Psoas muscle (tissue), 8 donors: Measurements from ENCODE around the gene LAG3. TPM values are rescaled to one million over a fixed set of nuclear protein-coding genes. Genes with fewer than 3 reads are reported as not detected.
A peak's percentile ranks its signal among the peaks of the same experiment; 100 is the strongest.
"Not testable (repeated sequence)": the region's sequence is repeated elsewhere in the genome, so short reads cannot be mapped to it uniquely, and the experiment has no call there.

ENCODE experiments used
- ATAC-seq, 4 donors: fragments of 200-7000 bp; cut with Tn5 transposase; one replicate each; pipeline ENCODE4 v1.9.1; 2020; ENCODE audit warnings: moderate library complexity in 3 of 4, mild to moderate bottlenecking in 2 of 4
- DNase-seq, 2 donors: peaks; one replicate each; pipeline ENCODE4 v3.0.0-alpha.2; 2020
- H3K27ac ChIP-seq: fragments of 200-600 bp; one replicate; pipeline ENCODE4 v1.8.0; 2022
- H3K27me3 ChIP-seq, 3 donors: fragments of 200-600 bp in 1 of 3; one replicate each; pipeline versions ENCODE4 v1.6.1 to v1.8.0; 2013 to 2022; ENCODE audit warnings: low read length in 2 of 3, mild to moderate bottlenecking in 2 of 3, moderate library complexity in 1 of 3; ENCODE audit not compliant: insufficient read depth in 3 of 3
- H3K36me3 ChIP-seq, 2 donors: fragments of 200-600 bp in 1 of 2; one replicate each; pipeline versions ENCODE4 v1.6.1 to v1.8.0; 2013 to 2022; ENCODE audit warnings: low read depth in 1 of 2, mild to moderate bottlenecking in 1 of 2, moderate library complexity in 1 of 2; ENCODE audit not compliant: insufficient read depth in 1 of 2
- H3K4me1 ChIP-seq: fragments of 200-600 bp; one replicate; pipeline ENCODE4 v1.8.0; 2022
- H3K4me3 ChIP-seq: fragments of 200-600 bp; one replicate; pipeline ENCODE4 v1.8.0; 2022; ENCODE audit warnings: mild to moderate bottlenecking
- H3K9me3 ChIP-seq: fragments of 200-600 bp; one replicate; pipeline ENCODE4 v1.8.0; 2022
- CTCF ChIP-seq: fragments of 200-600 bp; IDR thresholded peaks from one replicate; pipeline ENCODE4 v1.8.0; 2022; ENCODE audit warnings: antibody characterized with exemption
- WGBS, 3 donors: extraction: QIAGEN DNeasy Blood & Tissue Kit; methylation state at CpG; one replicate each; pipeline versions ENCODE4 v1.1.6 to v1.1.7; 2013; 5-methylcytosine and 5-hydroxymethylcytosine counted together
- intact Hi-C, 2 donors: fragments of 100-400 bp; cut with DNase I; formaldehyde crosslinking; loops; one replicate each; pipeline versions ENCODE4 v1.11.0 to v1.14.2; 2022
- polyA plus RNA-seq, 3 donors: library from polyadenylated mRNA; stranded (reverse); fragments of 200-250 nt; gene quantifications; one replicate each; pipeline ENCODE4 v1.2.3, GENCODE V29; 2013
- total RNA-seq, 4 donors: library from RNA; stranded (reverse); fragmentation: NEBNext Ultra II Directional in 2 of 4; extraction: Animal tissue kit (Norgen Biotek cat#: 25700) in 2 of 4; gene quantifications; one replicate each; pipeline versions ENCODE4 v1.2.1 to v1.2.4, GENCODE V29; 2021 to 2023
- donor health status: healthy with polysubstance abuse.
- donor health status: DM: no; HTN: no; CAD: no; lungs with moderate emphysema.
- donor health status: Bipolar disorder and iron deficiency.
- donor health status: healthy.
- donor health status: DM: yes; HTN: yes; CAD: no.
- donor health status: DM: no; HTN: no; CAD: no.
- donor health status: DM: no; HTN: no; CAD: no.
- donor health status: DM: yes; HTN: yes; CAD: no.

Gene LAG3
- total and polyA plus RNA-seq, 7 donors, result 0.05 to 0.24 (median 0.08) TPM; not detected in 3

DNA sequence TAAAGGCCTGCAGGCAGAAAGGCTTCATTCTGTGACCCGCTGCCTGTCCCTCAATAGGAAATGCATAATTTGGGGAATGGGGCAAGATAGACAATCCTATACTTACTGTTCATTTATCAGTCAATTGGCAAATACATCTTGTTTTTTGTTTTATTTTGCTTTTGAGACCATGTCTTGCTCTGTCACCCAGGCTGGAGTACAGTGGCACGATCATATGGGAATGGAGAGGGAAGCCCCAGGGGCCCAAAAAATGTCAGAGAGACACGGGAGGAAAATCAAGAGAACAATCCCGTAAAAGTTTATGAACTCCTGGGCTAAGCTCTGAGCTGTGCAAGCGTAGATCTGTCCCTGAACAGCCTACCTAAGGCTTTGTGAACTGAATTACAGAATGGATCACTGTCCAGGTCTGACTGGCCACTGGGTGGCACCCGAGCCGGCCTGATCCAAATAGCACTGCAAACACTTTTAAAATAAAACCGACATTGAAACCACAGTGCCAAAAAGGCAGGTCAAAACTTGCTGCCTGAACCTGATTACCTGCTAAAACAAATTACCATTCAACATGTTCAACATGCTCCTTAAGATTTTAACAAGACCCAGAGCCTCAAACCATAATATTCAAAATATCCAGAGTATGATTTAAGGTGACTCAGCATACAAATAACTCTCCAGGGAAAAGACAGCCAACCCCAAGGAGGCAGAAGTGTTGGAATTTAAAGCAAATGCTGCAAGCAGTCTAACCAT lies 36.7 kb upstream of the LAG3 start:
- H3K36me3 ChIP-seq, result peaks cover 8 to 27% of the 10 kb centered on the region in 2 donors
- peak; percentile 79 for TF ChIP-seq CTCF
- peak; percentile 93 to 98 (median 96) for ATAC-seq

DNA sequence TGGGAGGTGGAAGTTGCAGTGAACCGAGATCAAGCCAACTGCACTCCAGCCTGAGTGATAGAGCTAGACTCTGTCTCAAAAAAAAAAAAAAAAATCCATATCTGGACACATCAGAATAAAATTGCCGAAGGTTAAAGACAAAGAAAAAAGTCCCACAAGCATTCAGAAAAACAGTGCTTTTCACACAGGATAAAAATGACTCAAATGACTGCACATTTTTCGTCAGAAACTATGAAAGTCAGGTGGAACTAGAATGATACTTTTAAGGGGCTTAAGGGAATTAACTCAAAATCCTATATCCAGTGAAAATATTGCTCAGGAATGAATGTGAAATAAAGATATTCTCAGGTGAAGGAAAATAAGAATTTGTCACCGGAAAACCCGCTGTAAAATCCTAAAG lies 35.6 kb upstream of the LAG3 start:
- no peak for TF ChIP-seq CTCF
- ATAC-seq, result no peak
- DNase-seq, result no peak
- Histone ChIP-seq H3K27me3 (no peaks in the 10 kb centered on the region), H3K4me1 (peaks cover 12% of the 10 kb centered on the region), H3K36me3 (peaks cover 5 to 16% of the 10 kb centered on the region in 2 donors), H3K4me3 (no peak overlapping the region), H3K27ac (peak overlapping the region; percentile 84), H3K9me3 (no peaks in the 10 kb centered on the region)
- intact Hi-C loops, result loop anchor here in 1 of 2 donors (5.0 kb wide), 1 partner anchor 41 kb away; no protein-coding TSS in a partner anchor
- 91 to 97% (median 93%) methylated on average over 5 of the region's 5 CpGs for WGBS, 3 donors

More for the DNA sequence above, 36.7 kb upstream of the LAG3 start:
- 28 to 40% (median 32%) methylated on average over 8 of the region's 8 CpGs for WGBS, 3 donors
- H3K4me3 ChIP-seq, result peak overlapping the region; percentile 30
- no peaks in the 10 kb centered on the region for H3K9me3 ChIP-seq
- peaks cover 12% of the 10 kb centered on the region for H3K4me1 ChIP-seq
- intact Hi-C loops, result loop anchor here (2.0 to 5.0 kb wide), 3 partner anchors 42 to 91 kb away; no protein-coding TSS in a partner anchor
- peak overlapping the region; percentile 84 for H3K27ac ChIP-seq
- no peaks in the 10 kb centered on the region for H3K27me3 ChIP-seq
- DNase-seq, result peak; percentile 61 to 83

- 74 to 76% (median 74%) methylated on average over 9 to 12 of the region's 12 CpGs for WGBS, 3 donors
- ATAC-seq, H3K9me3 ChIP-seq, DNase-seq, H3K4me3 ChIP-seq, H3K4me1 ChIP-seq, intact Hi-C loops, H3K27me3 ChIP-seq, H3K27ac ChIP-seq: not testable (repeated sequence)
- peaks cover 0 to 12% of the 10 kb centered on the region in 2 donors for H3K36me3 ChIP-seq
Observed at GRCh38 chr12:6742080-6742479, 30.2 kb upstream of the LAG3 start.

DNA sequence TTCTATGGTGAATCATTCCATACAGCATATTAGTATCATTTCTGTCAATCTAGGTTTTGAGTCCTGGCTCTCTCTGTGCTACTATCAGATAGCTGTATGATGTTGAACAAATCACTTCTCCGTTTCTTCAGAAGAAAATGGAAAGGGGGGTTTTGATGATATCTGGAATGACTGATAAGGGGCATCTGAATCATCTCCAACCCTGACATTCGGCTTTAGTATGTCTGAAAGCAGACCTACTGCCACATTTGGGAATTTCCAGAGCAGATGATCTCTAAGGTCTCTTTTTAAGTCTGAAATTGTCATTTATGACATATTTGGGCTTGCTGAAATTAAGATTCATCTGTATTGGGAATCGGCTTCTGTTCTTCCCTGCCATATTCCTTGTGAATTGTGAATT lies 29.5 kb upstream of the LAG3 start:
- Histone ChIP-seq H3K27ac (no peak overlapping the region), H3K27me3 (no peaks in the 10 kb centered on the region), H3K9me3 (no peaks in the 10 kb centered on the region), H3K36me3 (peaks cover 0 to 19% of the 10 kb centered on the region in 2 donors), H3K4me1 (peaks cover 3% of the 10 kb centered on the region), H3K4me3 (no peak overlapping the region)
- WGBS, 3 donors, result 88 to 90% (median 89%) methylated on average over 3 of the region's 3 CpGs
- ATAC-seq (no peak), DNase-seq (no peak)
- intact Hi-C loops, result no loop called here
- TF ChIP-seq CTCF, result no peak

GRCh38 chr12:6743300-6743699 lies 29.0 kb upstream of the LAG3 start:
- H3K27me3 ChIP-seq, H3K9me3 ChIP-seq, H3K4me3 ChIP-seq, intact Hi-C loops, H3K27ac ChIP-seq, DNase-seq, ATAC-seq, H3K4me1 ChIP-seq: not testable (repeated sequence)
- H3K36me3 ChIP-seq, result peaks cover 0 to 24% of the 10 kb centered on the region in 2 donors
- 73 to 76% (median 74%) methylated on average over 7 of the region's 7 CpGs for WGBS, 3 donors
